ENCODE data around the gene LPIN2.
A peak's percentile ranks its signal among the peaks of the same experiment; 100 is the strongest.

DNA sequence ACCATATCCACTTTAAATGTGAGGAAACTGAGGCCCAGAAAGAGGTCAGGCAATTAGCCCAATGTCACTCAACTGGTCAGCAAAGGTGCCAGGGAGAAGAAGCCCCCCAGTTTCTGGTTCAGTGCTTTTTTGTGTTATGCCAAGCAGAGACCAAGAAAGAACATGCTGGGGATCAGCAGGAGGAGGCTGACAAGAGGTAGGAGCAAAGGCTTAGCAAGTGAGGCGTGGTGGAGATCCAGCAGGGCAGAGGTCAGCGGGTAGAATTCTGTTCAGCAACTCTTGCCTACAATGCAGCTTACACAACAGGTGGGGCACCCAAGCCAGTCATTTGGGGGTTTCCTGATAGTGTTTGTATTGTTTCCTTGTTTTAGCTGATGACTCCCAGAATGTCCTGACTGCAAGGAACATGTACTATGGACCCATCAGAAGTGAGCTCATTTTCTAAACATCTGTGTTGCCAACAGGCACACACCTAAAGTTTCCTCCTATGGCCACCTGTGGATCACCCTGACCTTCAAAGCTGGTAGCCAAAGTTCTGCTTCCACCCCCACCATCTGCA is 28.2 kb downstream of the LPIN2 start:
- TF ChIP-seq, protein P1, sequence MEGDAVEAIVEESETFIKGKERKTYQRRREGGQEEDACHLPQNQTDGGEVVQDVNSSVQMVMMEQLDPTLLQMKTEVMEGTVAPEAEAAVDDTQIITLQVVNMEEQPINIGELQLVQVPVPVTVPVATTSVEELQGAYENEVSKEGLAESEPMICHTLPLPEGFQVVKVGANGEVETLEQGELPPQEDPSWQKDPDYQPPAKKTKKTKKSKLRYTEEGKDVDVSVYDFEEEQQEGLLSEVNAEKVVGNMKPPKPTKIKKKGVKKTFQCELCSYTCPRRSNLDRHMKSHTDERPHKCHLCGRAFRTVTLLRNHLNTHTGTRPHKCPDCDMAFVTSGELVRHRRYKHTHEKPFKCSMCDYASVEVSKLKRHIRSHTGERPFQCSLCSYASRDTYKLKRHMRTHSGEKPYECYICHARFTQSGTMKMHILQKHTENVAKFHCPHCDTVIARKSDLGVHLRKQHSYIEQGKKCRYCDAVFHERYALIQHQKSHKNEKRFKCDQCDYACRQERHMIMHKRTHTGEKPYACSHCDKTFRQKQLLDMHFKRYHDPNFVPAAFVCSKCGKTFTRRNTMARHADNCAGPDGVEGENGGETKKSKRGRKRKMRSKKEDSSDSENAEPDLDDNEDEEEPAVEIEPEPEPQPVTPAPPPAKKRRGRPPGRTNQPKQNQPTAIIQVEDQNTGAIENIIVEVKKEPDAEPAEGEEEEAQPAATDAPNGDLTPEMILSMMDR (IDR thresholded peaks at IDR 0.05; ENCODE audit: low read depth, low read length, missing input control) = no peak
- TF ChIP-seq RAD21 (IDR thresholded peaks at IDR 0.05) = peak; percentile 38 to 58
- peak; percentile 95 to 96 for TF ChIP-seq JUND (IDR thresholded peaks at IDR 0.05)
- peak; percentile 99 for TF ChIP-seq SP1 (IDR thresholded peaks at IDR 0.05)
- no peak for TF ChIP-seq GABPA (IDR thresholded peaks at IDR 0.05 in 1 of 2, conservative IDR thresholded peaks at IDR 0.05 in 1 of 2)
- TF ChIP-seq, protein P2, sequence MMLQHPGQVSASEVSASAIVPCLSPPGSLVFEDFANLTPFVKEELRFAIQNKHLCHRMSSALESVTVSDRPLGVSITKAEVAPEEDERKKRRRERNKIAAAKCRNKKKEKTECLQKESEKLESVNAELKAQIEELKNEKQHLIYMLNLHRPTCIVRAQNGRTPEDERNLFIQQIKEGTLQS (IDR thresholded peaks at IDR 0.05) = peak; percentile 93
